Stimulated activated naive CD8-positive, alpha-beta T cell treated with anti-CD3 and anti-CD28 coated beads, Interleukin-15, Interleukin-2, amounts not matched to agents 100 ng/mL and 50 ng/mL, for 24 hours (primary cell): Measurements from ENCODE around the gene SLC38A8.

Experiments
- H3K27ac Mint-ChIP-seq: one replicate; pipeline ENCODE4 v1.8.0; 2021; ENCODE audit warnings: mild to moderate bottlenecking, mixed read lengths
- H3K27me3 Mint-ChIP-seq: one replicate; pipeline ENCODE4 v1.8.0; 2021; ENCODE audit warnings: mixed read lengths
- H3K36me3 Mint-ChIP-seq: one replicate; pipeline ENCODE4 v1.8.0; 2021; ENCODE audit warnings: low read depth, mixed read lengths
- H3K4me1 Mint-ChIP-seq: one replicate; pipeline ENCODE4 v1.8.0; 2021; ENCODE audit warnings: low read depth, mixed read lengths
- H3K4me3 Mint-ChIP-seq: one replicate; pipeline ENCODE4 v1.8.0; 2021; ENCODE audit warnings: mild to moderate bottlenecking, mixed read lengths
- H3K9me3 Mint-ChIP-seq: one replicate; pipeline ENCODE4 v1.8.0; 2021; ENCODE audit warnings: mixed read lengths

SLC38A8 gene

DNA sequence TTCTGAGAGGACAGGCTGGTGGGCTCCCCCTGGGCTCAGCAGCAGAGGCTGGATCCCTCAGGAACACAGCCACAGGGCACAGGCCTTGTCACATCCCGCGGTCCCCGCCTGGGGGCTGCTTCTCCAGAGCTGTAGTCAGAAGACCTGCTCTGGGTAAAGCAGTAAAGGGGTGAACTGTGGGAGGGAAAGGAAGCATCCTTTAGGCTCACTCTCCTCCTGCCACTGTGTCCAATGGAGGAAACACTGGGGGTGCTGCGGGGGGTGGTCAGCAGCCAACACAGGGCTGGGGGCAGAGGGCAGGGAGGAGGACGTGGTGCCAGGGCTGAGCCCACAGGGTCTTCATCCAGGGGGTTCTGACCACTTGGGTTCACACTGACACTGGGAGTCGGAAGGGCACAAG is 5.0 kb upstream of the SLC38A8 start:
- Mint-ChIP-seq H3K4me3 (no peak overlapping the region), H3K27ac (no peak overlapping the region), H3K36me3 (peaks cover 4% of the 10 kb centered on the region), H3K9me3 (no peaks in the 10 kb centered on the region), H3K27me3 (peaks cover 6% of the 10 kb centered on the region), H3K4me1 (no peaks in the 10 kb centered on the region)

DNA sequence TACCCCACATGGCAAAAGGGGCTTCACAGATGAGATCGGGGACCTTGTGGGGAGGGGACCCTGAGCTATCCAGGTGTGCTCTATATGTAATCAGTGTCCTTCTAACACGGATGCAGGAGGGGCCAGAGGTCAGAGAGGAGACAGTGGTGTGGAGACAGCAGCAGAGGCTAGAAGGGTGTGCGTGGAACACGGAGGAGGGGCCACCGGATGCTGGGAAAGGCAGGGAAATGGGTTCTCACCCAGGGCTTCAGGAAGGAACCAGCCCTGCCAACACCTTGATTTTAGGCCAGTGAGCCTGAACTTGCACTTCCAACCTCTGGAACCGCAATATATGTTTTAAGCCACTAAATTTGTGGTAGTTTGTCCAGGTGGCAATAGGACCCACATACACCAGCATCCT is 4.6 kb upstream of the SLC38A8 start:
- H3K4me1 Mint-ChIP-seq, result no peaks in the 10 kb centered on the region
- no peak overlapping the region for H3K27ac Mint-ChIP-seq
- H3K36me3 Mint-ChIP-seq, result peaks cover under 1% of the 10 kb centered on the region
- no peaks in the 10 kb centered on the region for H3K9me3 Mint-ChIP-seq
- no peak overlapping the region for H3K4me3 Mint-ChIP-seq
- peaks cover 6% of the 10 kb centered on the region for H3K27me3 Mint-ChIP-seq

DNA sequence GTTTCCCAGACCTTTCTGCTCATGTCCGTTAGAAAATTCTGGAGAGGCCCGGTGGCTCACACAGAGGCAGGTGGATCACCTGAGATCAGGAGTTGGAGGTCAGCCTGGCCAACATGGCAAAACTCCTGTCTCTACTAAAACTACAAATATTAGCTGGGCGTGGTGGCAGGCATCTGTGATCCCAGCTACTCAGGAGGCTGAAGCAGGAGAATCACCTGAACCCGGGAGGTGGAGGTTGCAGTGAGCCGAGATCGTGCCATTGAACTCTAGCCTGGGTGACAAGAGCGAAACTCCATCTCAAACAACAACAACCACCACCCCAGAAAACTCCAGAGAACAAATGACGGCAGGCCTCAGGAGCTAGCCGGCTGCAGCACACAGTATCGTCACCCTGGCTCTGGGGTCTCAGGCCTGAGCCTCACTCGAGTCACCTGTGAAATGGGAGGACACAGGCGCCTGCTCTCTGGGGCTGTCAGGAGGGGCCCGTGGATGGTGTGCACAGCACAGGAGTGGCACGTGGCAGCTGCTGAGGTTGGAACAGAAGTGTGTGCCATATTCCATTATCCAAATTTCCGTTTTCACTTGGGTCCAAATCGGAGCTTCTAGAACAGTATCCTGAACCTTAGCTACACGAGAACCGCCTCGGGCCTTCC is 3.3 kb upstream of the SLC38A8 start:
- no peaks in the 10 kb centered on the region for H3K9me3 Mint-ChIP-seq
- H3K27me3 Mint-ChIP-seq, result peaks cover 7% of the 10 kb centered on the region
- H3K4me1 Mint-ChIP-seq, result no peaks in the 10 kb centered on the region
- no peak overlapping the region for H3K27ac Mint-ChIP-seq
- H3K36me3 Mint-ChIP-seq, result no peaks in the 10 kb centered on the region
- H3K4me3 Mint-ChIP-seq, result no peak overlapping the region

DNA sequence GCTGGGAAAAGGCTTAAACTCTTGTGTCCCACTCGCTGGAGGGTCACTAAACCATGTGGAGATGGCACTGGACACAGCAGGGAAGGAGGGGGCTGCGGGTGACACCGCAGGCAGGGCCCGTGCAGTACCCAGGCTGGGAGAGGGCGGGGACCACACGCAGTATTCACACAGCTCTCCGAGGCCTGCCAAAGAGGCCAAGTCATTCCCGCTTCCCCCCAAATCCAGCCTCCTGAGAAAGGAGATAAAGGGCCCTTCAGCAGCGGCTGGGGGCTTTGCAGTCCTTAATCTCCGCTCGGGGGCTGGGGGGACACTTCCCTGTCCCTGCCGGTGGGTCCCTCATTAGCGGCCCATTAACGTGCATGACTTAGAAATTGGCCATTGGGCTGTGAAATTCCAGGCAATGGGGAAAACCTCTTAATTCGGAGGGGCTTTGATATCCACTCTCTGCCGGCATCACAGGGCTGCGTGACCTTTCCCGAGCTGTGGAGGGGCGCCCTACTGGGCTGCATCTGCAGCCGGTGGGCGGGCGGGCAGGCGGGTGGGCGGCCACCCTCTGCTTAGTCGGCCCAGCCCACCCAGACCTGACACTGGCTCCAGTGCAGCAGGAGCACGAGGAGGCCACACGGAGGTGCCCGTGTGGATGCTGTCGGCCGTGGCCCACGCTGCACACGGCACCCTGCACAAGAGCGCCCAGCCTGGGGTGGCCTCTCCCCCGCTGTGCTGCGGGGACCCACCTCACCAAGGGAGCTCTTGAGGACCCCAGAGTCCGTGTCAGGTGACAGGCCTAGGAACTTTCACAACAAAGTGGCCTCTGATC is 2.6 kb upstream of the SLC38A8 start:
- H3K4me3 Mint-ChIP-seq, result no peak overlapping the region
- H3K27ac Mint-ChIP-seq, result no peak overlapping the region
- H3K4me1 Mint-ChIP-seq, result no peaks in the 10 kb centered on the region

DNA sequence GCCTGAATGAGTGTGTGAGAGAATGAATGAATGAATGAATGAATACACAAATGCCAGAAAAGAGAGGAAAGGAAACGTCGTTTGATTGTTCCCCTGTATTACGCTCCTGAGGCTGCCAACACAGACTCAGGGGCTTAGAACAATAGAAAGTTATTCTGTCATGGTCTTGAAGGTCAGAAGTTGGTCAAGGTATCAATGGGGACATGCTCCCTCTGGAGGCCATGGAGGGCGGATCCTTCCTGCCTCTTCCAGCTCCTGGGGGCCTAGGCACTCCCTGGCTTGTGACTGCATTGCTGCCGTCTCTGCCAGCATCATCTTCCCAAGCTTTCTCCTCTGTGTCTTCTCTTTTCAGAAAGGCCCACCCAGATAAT is 1.5 kb upstream of the SLC38A8 start:
- Mint-ChIP-seq H3K4me3 (no peak overlapping the region), H3K27ac (no peak overlapping the region), H3K4me1 (no peaks in the 10 kb centered on the region), H3K9me3 (no peaks in the 10 kb centered on the region), H3K36me3 (no peaks in the 10 kb centered on the region), H3K27me3 (peaks cover 16% of the 10 kb centered on the region)

More for the DNA sequence above, 2.6 kb upstream of the SLC38A8 start:
- Mint-ChIP-seq H3K9me3 (no peaks in the 10 kb centered on the region), H3K36me3 (no peaks in the 10 kb centered on the region), H3K27me3 (peaks cover 12% of the 10 kb centered on the region)

DNA sequence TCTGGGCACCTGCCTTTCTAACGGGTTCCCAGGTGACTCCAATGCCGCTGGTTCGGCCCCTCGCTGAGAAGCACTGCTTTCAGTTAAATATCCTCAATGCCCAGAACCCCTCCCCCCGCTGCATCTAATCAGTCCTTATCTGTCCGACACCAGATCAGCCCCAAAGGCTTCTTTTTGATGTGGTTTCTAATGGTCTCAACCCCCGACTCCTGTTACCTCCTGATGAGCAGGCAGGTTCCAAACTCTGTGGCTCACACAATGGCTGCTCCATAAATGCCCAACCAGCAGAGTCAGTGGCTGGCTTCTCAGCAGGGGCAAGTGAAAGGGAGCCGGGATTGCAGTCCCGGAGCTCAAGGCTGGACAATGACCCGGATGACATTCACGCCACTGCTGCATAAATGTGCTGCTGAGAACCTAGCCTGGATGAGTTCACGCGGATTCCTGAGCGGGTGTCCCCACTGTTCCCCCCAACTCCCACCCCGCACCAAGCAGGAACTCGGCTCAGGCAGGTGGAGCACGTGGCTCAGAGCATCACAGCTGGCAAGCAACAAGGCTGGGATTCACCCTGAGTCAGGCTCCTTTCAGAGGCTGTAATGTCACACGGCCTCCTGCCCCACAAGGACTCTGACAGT is 1.0 kb upstream of the SLC38A8 start:
- Mint-ChIP-seq H3K9me3 (no peaks in the 10 kb centered on the region), H3K27ac (no peak overlapping the region), H3K27me3 (peaks cover 21% of the 10 kb centered on the region), H3K4me3 (no peak overlapping the region), H3K4me1 (no peaks in the 10 kb centered on the region), H3K36me3 (no peaks in the 10 kb centered on the region)

DNA sequence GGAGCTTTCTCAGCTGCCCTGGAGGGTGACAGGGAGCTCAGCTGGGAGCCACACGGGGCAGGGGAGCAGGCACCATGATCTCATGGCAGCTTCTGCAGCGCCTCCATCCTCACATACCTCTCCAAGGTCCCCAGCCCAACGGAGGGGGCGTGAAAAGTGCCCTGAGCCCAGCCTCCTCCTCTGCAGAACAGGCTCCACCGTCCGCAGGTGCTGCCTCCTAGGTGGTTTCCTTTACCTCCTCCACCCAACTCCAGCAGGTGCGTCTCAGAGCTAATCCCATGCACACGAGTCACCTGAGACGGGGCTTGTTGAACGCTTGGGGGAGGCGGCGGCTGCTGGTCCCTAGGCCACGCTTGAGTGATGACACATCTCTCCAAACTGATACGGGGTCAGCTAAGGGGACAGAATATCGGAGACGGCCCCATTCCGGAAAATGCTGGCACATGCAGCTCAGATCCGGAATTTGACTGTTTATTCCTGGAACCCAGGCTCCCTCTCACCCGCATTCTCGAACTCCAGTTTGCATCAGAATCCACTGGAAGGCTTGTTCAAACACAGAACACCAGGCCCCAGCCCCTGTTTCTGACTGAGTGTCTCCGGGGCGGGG is 387 bp upstream of the SLC38A8 start:
- no peaks in the 10 kb centered on the region for H3K4me1 Mint-ChIP-seq
- peaks cover 23% of the 10 kb centered on the region for H3K27me3 Mint-ChIP-seq
- no peaks in the 10 kb centered on the region for H3K36me3 Mint-ChIP-seq
- H3K9me3 Mint-ChIP-seq, result no peaks in the 10 kb centered on the region
- no peak overlapping the region for H3K4me3 Mint-ChIP-seq
- no peak overlapping the region for H3K27ac Mint-ChIP-seq

DNA sequence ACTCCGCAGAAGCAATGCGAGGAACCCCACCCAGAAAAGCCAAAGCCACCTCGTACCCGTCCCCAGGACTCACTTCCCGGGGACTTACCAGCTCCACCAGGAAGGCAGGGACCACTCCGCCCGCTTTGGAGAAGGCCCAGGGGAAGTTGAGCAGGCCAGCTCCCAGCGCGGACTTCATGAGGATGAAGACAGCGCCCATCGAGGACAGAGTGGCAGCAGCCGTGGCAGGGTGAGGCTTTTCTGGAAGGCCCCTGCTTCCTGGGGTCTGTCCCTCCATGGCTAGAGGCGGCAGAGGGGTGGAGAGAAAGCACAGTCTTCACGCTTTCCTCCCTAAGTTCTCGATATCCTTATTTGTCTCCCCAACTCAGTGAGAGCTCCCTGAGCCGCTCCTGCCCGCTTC is 714 bp downstream of the SLC38A8 start:
- H3K4me3 Mint-ChIP-seq, result no peak overlapping the region
- no peaks in the 10 kb centered on the region for H3K36me3 Mint-ChIP-seq
- H3K27ac Mint-ChIP-seq, result no peak overlapping the region
- peaks cover 23% of the 10 kb centered on the region for H3K27me3 Mint-ChIP-seq
- no peaks in the 10 kb centered on the region for H3K9me3 Mint-ChIP-seq
- H3K4me1 Mint-ChIP-seq, result no peaks in the 10 kb centered on the region

DNA sequence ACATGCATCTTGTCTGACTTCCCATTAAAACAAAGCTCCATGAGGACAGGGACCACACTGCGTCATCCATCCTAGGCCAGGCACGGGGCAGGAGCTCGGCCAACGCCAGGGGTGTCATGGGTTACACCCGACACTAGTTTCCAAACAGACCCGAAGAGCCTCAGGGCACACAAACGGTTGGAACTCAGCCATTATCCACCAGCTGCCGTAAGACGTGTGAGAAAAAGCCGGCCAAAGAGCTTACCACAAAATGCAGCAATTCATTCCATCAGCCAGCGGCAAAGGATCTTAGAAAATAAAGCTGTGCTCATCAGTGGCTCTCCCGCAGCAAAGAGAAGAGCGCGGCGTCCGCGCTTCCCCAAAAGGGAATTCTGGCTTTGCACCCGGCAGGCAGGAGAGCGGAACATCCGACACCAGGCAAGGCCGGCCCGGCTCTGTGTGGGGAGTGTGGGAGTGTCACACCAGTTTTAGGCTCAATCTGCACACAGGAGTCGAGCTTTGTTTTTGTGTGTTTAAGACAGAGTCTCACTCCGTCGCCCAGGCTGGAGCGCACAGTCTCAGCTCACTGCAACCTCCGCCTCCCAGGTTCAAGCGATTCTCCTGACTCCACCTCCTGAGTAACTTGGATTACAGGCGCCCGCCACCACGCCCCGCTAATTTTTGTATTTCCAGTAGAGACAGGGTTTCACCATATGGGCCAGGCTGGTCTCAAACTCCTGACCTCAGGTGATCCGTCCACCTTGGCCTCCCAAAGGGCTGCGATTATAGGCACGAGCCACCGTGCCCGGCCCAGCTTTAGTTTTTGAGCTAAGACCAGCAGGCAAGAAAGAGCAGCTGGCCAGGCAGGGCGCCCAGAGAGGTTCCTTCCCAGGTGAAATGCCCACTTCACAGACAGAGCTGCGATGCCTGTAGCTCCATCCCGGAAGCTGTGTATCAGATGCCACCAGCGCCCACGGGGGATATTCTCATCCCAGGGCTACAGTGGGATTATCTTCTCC is 1.5 kb downstream of the SLC38A8 start:
- H3K9me3 Mint-ChIP-seq, result no peaks in the 10 kb centered on the region
- no peaks in the 10 kb centered on the region for H3K4me1 Mint-ChIP-seq
- no peaks in the 10 kb centered on the region for H3K36me3 Mint-ChIP-seq
- H3K4me3 Mint-ChIP-seq, result no peak overlapping the region
- H3K27me3 Mint-ChIP-seq, result peaks cover 23% of the 10 kb centered on the region
- no peak overlapping the region for H3K27ac Mint-ChIP-seq

DNA sequence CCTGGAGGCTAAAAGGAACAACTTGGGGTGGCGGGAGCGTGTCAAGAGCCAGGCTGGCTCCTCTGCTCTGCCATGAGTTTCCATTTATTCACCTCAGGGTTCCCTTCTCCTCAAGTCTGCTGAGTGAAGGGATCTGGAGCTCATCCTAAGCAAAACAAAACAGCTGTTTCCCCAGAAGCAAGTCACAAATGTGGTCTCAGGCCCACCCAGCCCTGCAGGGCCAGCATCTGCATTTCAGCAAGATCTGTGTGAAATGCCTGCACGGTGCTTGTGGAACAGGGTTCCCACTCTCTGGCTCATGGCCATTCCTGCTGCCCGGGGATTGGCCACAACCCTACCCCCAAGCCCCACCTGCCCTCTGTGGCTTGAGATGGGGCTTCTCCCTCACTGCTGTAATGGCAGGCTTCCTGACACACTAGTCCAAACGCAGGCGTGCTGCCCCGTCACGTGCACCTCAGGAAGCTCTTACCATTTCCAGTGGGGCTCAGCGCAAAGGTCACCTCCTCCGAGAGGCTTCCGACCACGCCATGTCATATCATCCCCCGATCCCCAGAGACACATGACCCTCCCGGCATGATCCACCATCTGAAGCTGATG is 2.3 kb downstream of the SLC38A8 start:
- H3K9me3 Mint-ChIP-seq, result no peaks in the 10 kb centered on the region
- H3K27me3 Mint-ChIP-seq, result peaks cover 23% of the 10 kb centered on the region
- no peaks in the 10 kb centered on the region for H3K36me3 Mint-ChIP-seq
- H3K4me1 Mint-ChIP-seq, result no peaks in the 10 kb centered on the region
- no peak overlapping the region for H3K27ac Mint-ChIP-seq
- no peak overlapping the region for H3K4me3 Mint-ChIP-seq

DNA sequence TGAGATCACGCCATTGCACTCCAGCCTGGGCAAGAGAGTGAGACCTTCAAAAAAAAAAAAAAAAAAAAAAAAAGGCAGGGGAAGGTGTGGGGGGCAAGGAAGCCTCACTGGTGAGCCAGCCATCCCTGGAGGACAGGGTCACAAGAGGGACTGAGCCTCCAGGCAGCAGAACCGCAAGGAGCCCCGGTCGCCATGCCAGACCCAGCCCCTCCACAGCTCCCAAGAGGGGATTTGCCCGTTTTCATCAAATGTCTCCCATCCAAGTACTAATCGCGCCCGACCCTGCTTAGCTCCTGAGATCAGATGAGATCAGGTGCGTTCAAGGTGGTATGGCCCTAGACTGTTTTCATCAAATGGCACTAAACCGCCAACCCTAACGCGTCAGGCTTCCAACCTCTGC is 2.9 kb downstream of the SLC38A8 start:
- Mint-ChIP-seq H3K27ac (no peak overlapping the region), H3K9me3 (no peaks in the 10 kb centered on the region), H3K4me1 (no peaks in the 10 kb centered on the region), H3K4me3 (no peak overlapping the region), H3K36me3 (no peaks in the 10 kb centered on the region), H3K27me3 (peaks cover 23% of the 10 kb centered on the region)

DNA sequence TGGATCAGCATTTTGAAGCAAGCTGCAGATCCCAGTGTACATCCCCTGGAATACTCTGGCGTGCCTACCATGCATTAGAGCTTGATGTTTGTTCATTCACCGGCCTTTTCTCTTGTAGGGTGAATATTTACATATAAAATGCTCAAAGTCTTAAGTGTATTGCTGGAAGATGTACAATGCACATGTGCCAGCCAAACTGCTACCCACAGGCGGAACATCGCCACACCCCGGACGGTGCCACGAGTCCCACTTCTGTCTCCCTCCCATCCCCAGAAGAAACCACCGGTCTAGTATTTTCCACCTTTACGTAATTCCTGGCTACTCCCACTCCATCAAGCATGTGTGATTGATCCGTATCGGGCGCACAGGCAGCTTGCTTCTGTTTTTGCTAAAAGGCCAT is 4.1 kb downstream of the SLC38A8 start:
- H3K36me3 Mint-ChIP-seq, result no peaks in the 10 kb centered on the region
- H3K4me1 Mint-ChIP-seq, result no peaks in the 10 kb centered on the region
- H3K27me3 Mint-ChIP-seq, result peaks cover 17% of the 10 kb centered on the region
- no peaks in the 10 kb centered on the region for H3K9me3 Mint-ChIP-seq
- H3K27ac Mint-ChIP-seq, result no peak overlapping the region
- no peak overlapping the region for H3K4me3 Mint-ChIP-seq

DNA sequence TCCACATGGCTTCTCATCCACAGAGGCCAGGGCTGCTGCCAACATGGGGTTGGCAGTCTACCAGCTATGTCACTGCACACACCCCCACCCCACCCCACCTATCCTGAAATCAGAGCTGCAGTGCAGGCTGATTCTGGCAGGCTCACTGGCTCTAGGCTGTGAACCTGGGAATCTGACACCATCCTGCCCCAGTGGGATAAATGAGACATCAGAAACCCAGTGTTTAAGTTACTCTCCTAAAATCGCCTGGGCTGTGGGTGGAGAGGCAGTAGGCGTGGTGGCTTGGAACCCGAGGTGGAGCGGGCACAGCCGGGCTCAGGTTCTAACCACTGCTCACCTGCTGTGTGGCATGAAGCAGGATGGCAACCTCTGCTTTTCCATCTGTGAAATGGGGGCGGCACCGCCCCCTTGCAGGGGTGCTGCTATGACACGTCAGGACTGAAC is 5.6 kb downstream of the SLC38A8 start:
- peaks cover 17% of the 10 kb centered on the region for H3K27me3 Mint-ChIP-seq

DNA sequence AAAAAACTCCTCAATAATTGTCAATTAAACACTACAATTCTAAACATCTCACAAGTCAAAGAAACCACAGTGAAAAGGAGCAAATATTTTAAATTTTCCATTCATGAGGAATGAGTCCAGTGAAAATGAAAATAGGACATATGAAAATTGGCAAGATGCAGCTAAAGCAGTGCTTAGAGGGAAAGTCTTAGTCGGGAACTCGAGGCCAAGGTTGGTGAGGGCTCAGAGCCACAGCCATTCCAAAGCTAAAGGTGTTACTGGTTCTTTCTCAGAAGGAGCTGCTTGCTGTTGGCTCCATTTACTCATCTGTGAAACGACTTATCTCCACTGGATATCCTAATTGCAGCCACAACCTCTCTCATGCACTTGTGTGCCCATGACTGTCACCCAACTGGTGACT is 6.5 kb downstream of the SLC38A8 start:
- H3K36me3 Mint-ChIP-seq, result no peaks in the 10 kb centered on the region
- no peak overlapping the region for H3K4me3 Mint-ChIP-seq
- peaks cover 21% of the 10 kb centered on the region for H3K27me3 Mint-ChIP-seq
- no peaks in the 10 kb centered on the region for H3K4me1 Mint-ChIP-seq
- no peaks in the 10 kb centered on the region for H3K9me3 Mint-ChIP-seq
- H3K27ac Mint-ChIP-seq, result no peak overlapping the region

More for the DNA sequence above, 5.6 kb downstream of the SLC38A8 start:
- H3K36me3 Mint-ChIP-seq, result no peaks in the 10 kb centered on the region
- H3K4me1 Mint-ChIP-seq, result no peaks in the 10 kb centered on the region
- no peaks in the 10 kb centered on the region for H3K9me3 Mint-ChIP-seq
- H3K4me3 Mint-ChIP-seq, result no peak overlapping the region
- H3K27ac Mint-ChIP-seq, result no peak overlapping the region
